Measurements from ENCODE around the gene DNAJC27. TPM values are rescaled to one million over a fixed set of nuclear protein-coding genes. Genes with fewer than 3 reads are reported as not detected.

Gene DNAJC27
- total RNA-seq, 4 donors from 2014 or later: 2.7 to 12.4 (median 7.8) TPM

DNA sequence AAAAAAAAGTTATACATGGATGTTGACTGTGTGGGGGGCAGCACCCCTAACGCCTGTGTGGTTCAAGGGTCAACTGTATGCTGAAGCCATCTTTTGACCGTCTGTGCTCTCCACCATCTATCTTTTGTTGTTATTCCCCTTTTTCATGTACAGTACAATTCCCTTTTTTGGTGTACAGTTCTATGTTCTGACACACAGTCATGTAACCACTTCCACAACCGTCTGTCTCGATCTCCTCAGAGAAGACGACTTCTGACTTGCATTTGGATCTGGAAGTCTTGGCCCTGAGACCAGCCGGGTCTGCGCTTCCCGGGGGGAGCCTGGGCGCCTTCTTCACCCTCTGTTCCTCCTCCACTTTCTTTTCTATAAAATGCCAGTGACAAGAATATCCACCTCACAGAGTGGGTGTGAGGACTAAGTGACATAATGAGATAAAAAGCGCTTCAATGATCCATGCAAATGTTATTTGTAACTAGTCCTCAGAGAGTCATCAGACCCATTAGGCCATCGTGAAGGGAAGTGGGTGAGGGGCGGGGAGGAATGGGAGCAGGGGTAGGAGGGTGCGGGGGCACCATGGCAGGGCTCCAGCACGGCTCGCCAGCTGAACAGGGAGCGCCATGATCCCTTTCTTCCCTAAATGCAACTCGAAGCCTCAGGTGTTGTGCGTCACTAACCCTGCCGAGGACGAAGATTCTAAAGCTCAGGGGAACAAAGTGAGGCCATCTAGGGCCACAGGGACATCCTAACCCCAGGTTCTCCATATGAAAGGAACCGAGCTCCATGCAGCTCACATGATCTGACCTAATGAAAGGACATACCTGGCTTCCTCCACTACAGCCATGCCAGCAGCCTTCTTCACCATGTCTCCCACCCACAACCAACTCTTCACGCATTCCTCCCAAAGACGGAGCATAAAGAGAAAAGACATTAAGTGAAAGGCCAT is 68.3 kb downstream of the DNAJC27 start:
- TF ChIP-seq CTCF (IDR thresholded peaks at IDR 0.05): no peak
- no peak for TF ChIP-seq POLR2A (IDR thresholded peaks at IDR 0.05)

DNA sequence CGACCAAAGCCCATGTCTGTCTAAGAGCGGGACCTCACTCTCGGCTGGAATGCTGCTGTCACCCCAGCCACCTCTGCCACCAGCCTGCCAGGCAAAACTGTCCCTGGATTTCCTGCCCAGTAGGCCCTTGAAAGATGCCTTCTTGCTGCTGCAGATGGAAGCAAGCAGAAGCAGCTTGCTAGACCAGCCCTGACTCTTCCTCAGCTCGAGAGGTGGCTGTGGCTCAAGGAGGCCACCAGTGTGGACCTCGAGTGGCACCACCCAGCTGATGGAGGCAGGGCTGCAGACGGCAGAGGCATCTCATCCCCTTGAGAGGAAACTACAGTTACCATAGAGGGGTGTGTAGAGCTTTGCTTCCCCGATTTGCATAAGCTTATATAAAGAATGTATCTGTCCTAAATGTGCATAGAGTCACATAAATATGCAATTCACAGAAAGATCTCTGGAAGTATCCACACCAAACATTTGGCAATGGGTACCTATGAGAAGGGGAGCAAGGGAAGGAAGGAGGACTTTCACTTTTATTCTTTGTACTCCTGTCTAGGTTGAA is 72.3 kb downstream of the DNAJC27 start:
- Histone ChIP-seq H3K27ac (no peak overlapping the region), H3K4me3 (no peak overlapping the region), H3K9me3 (peaks cover 0 to 10% (median 0%) of the 10 kb centered on the region in 4 donors), H3K27me3 (no peaks in the 10 kb centered on the region), H3K36me3 (peaks cover 0 to 3% (median 0%) of the 10 kb centered on the region in 3 donors), H3K4me1 (no peaks in the 10 kb centered on the region)
- no peak for TF ChIP-seq CTCF (IDR thresholded peaks at IDR 0.05)
- TF ChIP-seq POLR2A (IDR thresholded peaks at IDR 0.05): no peak
- DNase-seq: no peak

More for the DNA sequence above, 68.3 kb downstream of the DNAJC27 start:
- Histone ChIP-seq H3K9me3 (no peaks in the 10 kb centered on the region), H3K4me1 (peaks cover 0 to 7% (median 1%) of the 10 kb centered on the region in 4 donors), H3K27ac (no peak overlapping the region), H3K36me3 (peaks cover 0 to 3% (median 0%) of the 10 kb centered on the region in 3 donors), H3K27me3 (no peaks in the 10 kb centered on the region), H3K4me3 (no peak overlapping the region)
- DNase-seq: no peak

DNA sequence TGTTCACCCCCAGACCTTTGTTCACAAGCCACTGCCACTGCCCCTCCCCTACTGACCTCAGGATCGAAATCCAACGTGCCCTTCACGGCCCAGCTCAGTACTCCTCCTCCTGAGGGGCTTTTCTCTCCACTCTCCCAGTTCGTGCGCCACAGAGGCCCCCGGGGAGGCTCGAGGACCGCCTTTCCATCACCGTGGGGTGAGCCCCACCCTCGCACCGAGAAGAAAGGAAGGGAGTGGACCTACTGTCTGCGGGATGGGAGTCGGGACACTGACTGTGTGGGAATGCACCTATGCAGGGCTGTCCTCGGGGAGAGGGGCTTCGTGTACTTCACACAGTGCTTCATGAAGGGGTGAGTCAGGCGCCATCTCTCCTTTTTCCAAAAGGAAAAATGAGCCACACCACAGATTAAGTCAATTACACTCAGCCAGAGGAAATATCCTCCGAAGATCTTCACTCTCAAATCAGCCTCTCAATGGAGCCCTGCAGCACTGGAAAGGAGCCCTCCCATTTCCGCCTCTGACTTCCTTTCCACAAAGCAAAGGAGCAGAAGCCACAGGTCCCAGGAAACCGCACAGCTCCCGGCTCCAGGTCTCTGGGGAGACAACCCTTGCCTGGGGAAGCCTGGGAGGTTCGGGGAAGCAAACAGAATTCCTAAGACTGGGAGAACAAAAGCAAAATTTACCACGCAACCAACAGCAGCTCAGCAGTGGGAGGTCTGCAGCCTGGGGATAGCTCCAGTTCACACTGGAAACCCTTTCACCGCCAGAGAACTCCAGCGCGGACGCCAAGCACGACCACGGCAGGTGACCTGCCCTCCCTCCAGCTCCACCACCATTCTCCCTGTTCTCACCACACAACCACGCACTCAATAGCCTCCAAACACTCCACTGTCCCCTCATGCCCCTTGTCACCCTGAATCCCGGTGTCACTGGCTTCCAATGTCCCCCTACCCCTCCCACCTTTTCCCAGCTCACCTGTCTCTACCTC is 73.3 kb downstream of the DNAJC27 start:
- no peak overlapping the region for H3K27ac ChIP-seq
- H3K4me3 ChIP-seq: no peak overlapping the region
- H3K27me3 ChIP-seq: no peaks in the 10 kb centered on the region
- no peaks in the 10 kb centered on the region for H3K4me1 ChIP-seq
- H3K9me3 ChIP-seq: peaks cover 0 to 10% (median 0%) of the 10 kb centered on the region in 4 donors
- peaks cover 0 to 3% (median 0%) of the 10 kb centered on the region in 3 donors for H3K36me3 ChIP-seq
- TF ChIP-seq CTCF (IDR thresholded peaks at IDR 0.05) (no peak), POLR2A (IDR thresholded peaks at IDR 0.05) (no peak)
- DNase-seq: no peak

DNA sequence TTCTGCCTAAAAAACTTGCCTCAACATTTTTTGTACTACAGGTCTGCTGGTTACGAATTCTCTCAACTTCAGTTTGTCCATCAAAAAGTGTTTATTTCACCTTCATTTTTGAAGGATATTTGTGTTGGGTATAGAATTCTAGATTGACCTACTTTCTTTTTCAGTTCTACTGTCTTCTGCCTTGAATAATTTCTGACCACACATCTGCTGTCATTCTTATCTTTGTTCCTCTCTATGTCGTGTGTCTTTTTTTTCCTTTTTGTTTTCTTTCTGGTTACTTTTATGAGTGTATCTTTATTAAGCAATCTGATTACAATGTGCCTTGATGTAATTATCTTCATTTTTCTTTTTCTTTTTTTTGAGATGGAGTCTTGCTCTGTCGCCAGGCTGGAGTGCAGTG is 77.0 kb downstream of the DNAJC27 start:
- H3K4me1 ChIP-seq: no peaks in the 10 kb centered on the region
- H3K27me3 ChIP-seq: no peaks in the 10 kb centered on the region
- H3K36me3 ChIP-seq: no peaks in the 10 kb centered on the region
- H3K9me3 ChIP-seq: peaks cover 0 to 10% (median 0%) of the 10 kb centered on the region in 4 donors
- no peak for DNase-seq
- no peak overlapping the region for H3K4me3 ChIP-seq
- H3K27ac ChIP-seq: no peak overlapping the region
- TF ChIP-seq CTCF (IDR thresholded peaks at IDR 0.05): no peak
- no peak for TF ChIP-seq POLR2A (IDR thresholded peaks at IDR 0.05)

- DNase-seq: no peak
- no peaks in the 10 kb centered on the region for H3K36me3 ChIP-seq
- no peak overlapping the region for H3K4me3 ChIP-seq
- H3K27me3 ChIP-seq: no peaks in the 10 kb centered on the region
- H3K4me1 ChIP-seq: no peaks in the 10 kb centered on the region
- TF ChIP-seq POLR2A (IDR thresholded peaks at IDR 0.05): no peak
- no peak for TF ChIP-seq CTCF (IDR thresholded peaks at IDR 0.05)
- peaks cover 0 to 10% (median 0%) of the 10 kb centered on the region in 4 donors for H3K9me3 ChIP-seq
- no peak overlapping the region for H3K27ac ChIP-seq
These were observed 77.8 kb downstream of the DNAJC27 start for GRCh38 chr2:24893934-24894333.
